Retinal pigment epithelial cell (primary cell): ENCODE measurements around the gene EDEM3.

Experiments
- DNase-seq: peaks from one replicate; pipeline ENCODE4 v3.0.0-alpha.2; 2010; ENCODE audit warnings: low read depth
- H3K4me3 ChIP-seq: 2 replicates; pipeline ENCODE4 v1.5.1; 2011; ENCODE audit warnings: mild to moderate bottlenecking, low read length, control low read depth, moderate library complexity
- CTCF ChIP-seq: conservative IDR thresholded peaks from 2 replicates; pipeline ENCODE4 v1.5.1; 2011; ENCODE audit warnings: low read depth, low read length, control low read depth, inconsistent platforms

EDEM3 gene

GRCh38 chr1:184669391-184669790 lies 85.3 kb downstream of the EDEM3 start:
- H3K4me3 ChIP-seq, result no peak overlapping the region
- no peak for DNase-seq
- no peak for TF ChIP-seq CTCF

GRCh38 chr1:184665360-184665759 lies 89.3 kb downstream of the EDEM3 start:
- no peak for DNase-seq
- no peak for TF ChIP-seq CTCF
- H3K4me3 ChIP-seq, result no peak overlapping the region

- H3K4me3 ChIP-seq, result no peak overlapping the region
- DNase-seq, result no peak
- TF ChIP-seq CTCF, result no peak
These were observed 90.0 kb downstream of the EDEM3 start for GRCh38 chr1:184664661-184665060.

GRCh38 chr1:184664042-184664660 lies 90.5 kb downstream of the EDEM3 start:
- H3K4me3 ChIP-seq, result peak overlapping the region; percentile 43
- DNase-seq, result no peak
- peak; percentile 93 for TF ChIP-seq CTCF

GRCh38 chr1:184661801-184662200 lies 92.9 kb downstream of the EDEM3 start:
- no peak overlapping the region for H3K4me3 ChIP-seq
- no peak for DNase-seq
- no peak for TF ChIP-seq CTCF

- no peak for DNase-seq
- no peak overlapping the region for H3K4me3 ChIP-seq
- TF ChIP-seq CTCF, result no peak
These were observed 94.0 kb downstream of the EDEM3 start for GRCh38 chr1:184660462-184661191.

- no peak for DNase-seq
- TF ChIP-seq CTCF, result no peak
- no peak overlapping the region for H3K4me3 ChIP-seq
These were observed 96.6 kb downstream of the EDEM3 start for GRCh38 chr1:184658055-184658454.
